HG02884 (cell line): Measurements from ENCODE around the gene SEMA6A.

Experiments
- ATAC-seq: cut with Tn5 transposase; IDR thresholded peaks from one replicate; pipeline ENCODE4 v1.9.1; 2021; ENCODE audit warnings: mild to moderate bottlenecking, moderate library complexity; ENCODE audit not compliant: unreplicated experiment

The SEMA6A gene

DNA sequence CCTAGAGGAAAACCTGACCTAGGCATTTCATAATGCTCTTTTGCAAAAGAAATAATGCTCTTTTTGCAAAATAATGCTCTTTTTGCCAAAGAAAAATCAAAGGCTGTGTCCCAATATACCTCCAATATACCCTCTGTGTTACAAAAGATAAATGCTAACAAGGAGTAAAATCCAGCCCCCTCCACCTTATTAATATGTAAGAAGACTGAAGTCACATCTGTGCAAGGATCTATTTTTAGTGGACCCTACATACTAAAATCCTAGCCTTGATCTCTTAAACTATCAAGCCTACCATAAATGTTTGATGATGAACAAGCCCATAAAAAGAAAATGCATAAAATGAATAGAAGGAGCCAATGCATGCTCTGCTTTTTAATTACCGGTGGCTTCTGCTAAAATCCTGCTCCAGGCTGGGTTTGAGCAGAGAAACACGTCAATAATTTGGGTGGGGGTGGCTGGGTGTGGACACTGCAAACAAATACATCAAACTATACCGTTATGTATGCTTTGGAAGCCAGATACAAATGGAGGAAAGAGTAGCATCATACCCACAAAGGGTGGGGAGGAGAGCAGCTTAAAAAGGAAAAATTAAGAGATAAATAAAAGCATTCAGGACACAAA, 131.6 kb downstream of the SEMA6A start:
- ATAC-seq, result no peak

- no peak for ATAC-seq
These were observed 132.5 kb downstream of the SEMA6A start for GRCh38 chr5:116442095-116442534.

- no peak for ATAC-seq
These were observed 133.4 kb downstream of the SEMA6A start for GRCh38 chr5:116441223-116441622.

GRCh38 chr5:116440457-116441001, 134.1 kb downstream of the SEMA6A start:
- ATAC-seq, result no peak

- no peak for ATAC-seq
These were observed 134.7 kb downstream of the SEMA6A start for GRCh38 chr5:116439905-116440304.

DNA sequence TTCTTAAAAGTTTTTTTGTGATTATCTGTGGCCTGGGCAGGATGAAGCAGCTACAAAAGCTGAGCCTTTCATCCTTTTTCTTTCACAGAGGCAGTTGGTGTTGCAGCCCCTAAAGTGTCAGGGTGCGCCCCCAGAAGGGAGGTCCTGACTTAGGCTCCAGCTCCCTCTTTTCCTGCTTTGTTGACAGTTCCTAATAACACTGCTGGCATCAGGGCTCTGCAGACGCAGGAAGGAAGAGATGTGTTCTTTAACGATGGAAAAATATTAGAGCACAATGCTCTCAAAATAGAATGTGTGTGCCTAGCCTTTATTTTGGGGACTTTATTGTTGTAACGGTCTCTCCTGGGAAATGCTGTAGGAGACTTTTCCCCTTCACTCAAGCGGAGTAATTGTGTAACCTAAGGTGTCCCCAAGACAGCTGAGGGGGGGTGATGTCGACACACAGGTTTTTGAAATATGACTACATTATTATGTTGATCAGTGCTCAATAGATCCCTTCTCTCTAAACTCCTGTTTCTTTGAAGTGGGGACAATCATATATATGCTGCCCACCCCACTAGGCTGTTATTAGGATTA, 135.6 kb downstream of the SEMA6A start:
- ATAC-seq, result no peak

DNA sequence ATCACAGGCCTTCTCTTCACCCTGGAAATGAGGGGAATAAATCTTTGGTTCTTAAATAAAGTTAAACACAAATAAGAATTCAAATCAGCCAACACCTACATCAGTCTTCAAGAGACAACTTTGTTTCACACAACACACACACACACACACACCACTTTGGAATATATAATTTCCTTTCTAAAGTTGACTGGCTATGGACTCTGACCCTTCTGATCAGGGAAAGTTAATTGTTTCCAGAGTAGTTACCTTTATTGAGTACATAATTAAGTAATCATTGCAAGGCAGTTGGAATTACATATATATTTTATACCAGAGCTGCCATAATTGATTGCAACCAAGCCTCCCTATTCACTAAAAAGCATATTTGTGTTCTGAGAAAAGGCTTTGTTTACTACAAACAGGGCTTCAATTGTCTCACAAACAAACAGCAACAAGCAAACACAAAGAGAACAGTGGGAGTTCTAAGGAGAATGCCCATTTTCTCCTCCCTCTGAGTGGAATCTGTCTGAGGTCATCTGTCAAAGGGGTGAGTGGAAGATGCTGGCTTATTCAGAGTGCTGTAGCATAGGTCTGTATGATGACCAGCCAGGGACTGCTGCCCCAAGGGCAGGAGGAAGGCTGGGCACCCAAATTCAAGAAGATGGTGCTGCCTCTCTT, 136.6 kb downstream of the SEMA6A start:
- ATAC-seq, result no peak

DNA sequence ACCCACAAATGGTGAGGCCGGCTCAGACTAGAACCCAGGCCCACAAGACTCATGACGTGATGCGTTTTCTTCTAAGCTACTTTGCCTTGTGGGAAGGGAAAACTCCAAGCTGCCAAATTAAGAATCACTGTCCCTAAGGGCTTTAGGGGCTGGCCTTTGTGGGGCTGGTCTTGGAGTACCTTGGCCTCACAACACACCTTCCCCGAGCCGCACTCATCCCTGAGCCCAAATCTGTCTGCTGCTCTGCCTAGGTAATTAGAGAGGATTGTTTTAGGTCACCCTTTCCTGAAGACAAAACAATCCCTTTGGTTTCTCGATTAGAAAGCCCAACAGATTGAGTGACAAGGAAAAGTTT, 137.3 kb downstream of the SEMA6A start:
- no peak for ATAC-seq

DNA sequence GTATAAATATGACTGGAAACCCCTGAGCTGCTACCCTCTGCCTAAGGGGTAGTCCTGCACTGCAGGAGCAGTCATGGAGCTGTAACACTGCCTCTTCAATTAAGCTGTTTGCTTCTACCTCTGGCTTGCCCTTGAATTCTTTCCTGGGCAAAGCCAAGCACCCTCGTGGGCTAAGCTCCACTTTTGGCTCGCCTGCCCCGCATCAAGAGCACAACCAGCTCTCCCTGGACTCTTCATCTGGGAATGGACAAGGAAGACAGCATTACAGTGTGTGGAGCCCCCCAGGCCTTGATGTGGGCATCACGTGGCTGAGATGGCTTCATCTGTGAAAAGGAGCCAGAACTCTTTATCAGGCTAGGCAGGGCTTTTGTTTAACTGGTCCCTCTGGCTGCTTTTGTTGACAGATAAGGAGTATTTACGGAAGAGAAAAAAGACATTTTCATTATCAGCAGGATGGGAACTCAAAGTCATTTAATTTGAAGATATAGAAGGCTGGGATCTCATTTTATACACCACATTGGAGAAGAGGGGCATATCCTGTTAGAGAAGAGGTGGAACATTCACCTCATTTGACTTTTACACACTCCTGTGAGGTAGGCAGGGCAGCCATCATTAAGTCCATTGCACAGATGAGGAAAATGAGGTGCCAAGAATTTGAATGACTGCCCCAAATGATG, 137.8 kb downstream of the SEMA6A start:
- ATAC-seq, result no peak

DNA sequence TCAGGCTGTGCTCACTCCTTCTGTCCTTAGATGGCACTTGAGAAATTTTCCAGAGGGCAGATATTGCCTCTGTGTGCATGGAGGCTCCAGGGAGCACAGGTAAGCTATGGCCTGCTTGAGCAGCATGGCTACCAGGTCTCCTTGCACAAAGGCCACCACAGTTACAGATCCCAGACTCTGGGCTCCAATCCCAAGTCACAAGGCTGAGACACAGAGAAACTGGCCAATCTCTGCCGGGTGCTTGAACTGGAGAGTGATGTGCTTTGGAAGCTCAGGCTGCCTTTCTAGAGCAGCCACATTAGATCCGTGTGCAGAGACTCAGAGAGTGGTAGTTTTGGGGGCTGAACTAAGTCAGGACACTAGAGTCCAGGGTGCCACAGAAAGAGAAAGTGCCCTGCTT, 145.7 kb downstream of the SEMA6A start:
- ATAC-seq, result no peak

DNA sequence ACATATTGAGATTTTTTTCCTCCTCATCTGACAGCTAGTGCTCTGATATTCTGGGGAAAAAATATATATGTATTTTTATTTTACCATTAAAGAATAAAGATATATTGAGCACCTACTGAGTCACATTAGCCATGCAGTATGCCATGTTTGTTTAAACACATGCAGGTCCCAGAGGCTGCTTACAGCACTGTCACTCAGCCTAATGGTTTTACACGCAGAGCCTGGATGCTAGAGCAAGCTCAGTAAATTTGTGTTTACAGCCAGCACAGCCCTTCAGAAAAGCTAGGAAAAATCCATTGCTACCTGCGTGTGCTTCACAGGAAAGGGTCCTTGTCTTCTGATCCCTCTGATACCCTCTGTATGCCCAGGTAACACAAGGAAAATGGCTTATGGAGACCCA, 146.2 kb downstream of the SEMA6A start:
- ATAC-seq, result no peak

GRCh38 chr5:116424951-116425350, 149.7 kb downstream of the SEMA6A start:
- no peak for ATAC-seq

- ATAC-seq, result no peak
These were observed 150.4 kb downstream of the SEMA6A start for GRCh38 chr5:116424258-116424615.

DNA sequence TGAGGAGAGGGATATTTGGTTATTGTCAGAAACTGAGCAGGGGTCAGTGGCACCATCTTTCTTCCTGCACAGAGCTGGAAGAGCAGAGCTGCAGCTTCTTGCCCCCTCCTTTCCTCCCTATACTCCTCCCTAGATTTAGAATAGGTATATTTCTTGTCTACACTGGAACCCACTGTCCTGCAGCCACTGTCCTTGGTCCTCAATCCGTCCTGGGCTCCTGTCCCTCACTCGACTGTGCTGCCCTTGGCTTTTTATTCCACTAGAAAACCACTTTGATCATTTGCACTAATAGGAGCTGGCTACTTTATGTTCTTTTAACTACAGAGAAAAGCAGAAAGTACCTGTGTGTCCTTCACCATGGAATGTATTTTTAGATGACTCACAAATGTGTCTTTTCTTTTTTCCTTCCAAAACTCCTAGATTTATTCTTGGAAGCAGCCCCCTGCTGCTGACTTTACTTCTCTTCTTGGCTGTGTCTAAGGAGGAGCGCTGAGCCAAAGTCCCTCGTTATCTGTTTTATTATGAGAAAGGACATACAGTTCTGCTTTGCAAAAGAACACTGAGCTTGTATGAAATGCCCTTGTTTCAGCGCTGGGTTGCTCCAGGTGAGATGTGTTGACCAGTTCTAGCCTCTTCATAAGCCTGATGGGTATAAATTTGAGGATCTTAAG, 150.9 kb downstream of the SEMA6A start:
- ATAC-seq, result no peak

DNA sequence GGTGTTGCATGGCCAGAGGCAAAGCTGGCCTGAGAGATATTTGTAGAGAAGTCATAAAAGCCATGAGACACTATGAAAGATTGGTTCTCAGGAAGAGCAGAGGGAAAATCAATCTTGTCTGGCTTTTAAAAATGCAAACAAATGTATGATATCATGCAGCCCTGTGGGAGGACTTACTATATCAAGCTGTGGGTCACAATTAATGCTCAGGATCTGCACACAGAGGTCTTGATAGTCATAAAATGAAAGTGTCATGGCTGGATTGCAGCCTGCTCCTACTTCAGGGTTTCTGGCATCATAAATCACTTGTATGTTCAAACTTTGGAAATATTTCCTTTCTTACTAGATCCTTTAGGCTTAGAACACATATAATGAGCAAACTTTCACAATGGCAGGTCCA, 151.5 kb downstream of the SEMA6A start:
- no peak for ATAC-seq

DNA sequence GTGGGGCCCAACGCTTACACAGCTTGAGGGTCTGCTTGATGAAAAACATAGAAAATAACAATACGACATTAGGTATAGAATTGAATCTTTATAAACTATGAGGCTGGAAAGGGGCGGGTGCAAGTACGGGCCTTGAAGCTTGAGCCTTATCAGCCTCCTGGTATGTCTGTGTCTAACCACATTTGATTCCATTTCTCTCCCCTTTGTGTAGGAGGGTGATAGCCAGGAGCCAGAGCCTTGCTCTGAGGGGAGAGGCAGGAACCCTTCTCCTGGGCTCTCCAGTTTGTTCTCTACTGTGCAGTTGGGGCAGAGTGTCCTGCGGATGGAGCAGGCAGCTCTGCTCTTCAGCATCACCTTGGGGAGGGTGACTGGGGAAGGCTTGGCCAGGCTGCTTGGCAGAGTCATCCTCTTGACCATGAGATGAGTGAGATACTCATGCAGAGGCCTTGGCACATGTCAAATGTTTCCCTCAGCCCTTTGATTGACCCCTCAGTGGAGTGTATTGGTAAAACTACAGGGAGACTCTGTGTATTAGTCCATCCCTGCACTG, 153.5 kb downstream of the SEMA6A start:
- ATAC-seq, result no peak

DNA sequence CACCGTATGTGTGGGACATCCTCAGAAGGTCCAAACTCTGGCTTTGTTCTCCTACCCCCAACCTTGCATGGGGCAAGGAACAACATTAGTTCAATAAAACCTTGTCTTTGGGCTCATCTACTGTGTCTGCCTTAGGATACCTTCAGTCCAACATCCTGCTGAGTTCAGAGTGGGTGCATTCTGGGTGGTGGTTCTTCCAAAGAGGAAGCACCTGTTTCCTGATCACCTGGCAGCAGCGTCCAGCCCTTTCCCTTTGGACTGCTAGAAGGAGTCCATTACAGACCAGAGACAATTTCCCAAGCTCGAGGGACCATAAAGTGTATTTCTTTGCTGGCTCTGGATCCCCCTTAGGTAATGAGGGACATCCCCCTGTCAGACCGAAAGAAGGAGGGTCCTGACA, 154.1 kb downstream of the SEMA6A start:
- ATAC-seq, result no peak

GRCh38 chr5:116419258-116419657, 155.4 kb downstream of the SEMA6A start:
- no peak for ATAC-seq

DNA sequence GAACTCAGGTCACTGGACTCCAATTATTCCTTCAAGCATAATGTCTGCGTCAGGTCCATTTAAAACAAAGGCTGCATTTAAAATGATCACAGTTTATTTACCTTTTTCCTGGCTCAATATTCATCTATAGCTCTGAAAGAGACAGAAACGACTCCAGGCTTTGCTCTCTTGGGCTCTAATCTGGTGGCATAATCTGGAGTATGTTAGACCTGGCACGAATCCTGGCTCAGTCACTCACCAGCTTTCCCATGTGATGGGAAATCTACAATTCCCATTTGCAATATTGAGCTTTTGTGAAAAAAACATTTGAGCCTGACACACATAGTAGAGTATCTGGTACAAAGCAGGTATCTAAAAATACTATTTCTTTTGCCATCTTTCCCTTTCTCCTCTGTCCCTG, 155.8 kb downstream of the SEMA6A start:
- ATAC-seq, result no peak

DNA sequence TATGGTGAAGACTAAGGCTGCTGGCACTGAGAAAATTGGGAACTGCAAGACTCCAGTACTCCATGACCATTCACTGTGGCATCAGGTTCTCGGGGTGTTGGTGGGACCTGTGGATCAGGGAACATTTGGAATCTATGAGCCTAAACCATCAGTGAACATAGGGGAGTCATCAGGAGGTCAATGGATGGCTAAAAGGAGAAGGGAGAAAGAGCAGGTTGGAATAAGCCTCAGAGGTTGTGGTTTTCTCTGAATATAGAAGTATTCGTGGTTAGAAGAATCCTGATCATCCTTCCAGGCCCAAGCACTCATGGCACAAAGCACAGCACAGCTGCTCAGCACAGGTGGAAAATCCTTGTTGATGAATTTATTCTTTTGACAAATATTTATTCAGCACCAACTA, 156.6 kb downstream of the SEMA6A start:
- ATAC-seq, result no peak

DNA sequence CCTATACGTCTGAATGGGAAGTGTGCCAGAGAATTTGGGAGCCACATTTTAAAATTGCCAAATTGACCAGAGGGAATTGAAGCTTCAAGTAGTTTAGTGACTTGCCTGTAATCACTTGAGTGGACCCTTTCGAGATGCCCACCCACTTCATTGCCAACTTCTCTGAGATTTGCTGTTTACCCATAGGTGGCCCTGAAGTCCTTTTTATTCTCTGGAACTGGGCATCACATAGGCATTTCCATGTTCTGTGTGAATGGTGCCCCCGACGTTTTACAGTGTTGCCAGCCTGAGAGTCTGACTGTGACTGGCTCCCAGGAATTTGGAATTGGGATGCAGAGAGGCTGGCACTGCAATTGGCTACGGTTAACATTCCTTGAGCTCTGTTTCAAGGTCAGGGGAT, 158.6 kb downstream of the SEMA6A start:
- no peak for ATAC-seq
